ENCODE results near the gene PTPRA. TPM values are rescaled to one million over a fixed set of nuclear protein-coding genes. Genes with fewer than 3 reads are reported as not detected.

The PTPRA gene
- total and polyA plus RNA-seq, 10 of the 15 experiments (the other 5 are each of a cell fraction or from before 2014, with no cell fraction given): 3.9 to 62.1 (median 34.6) TPM

GRCh38 chr20:2840967-2841531, 32.2 kb upstream of the PTPRA start (continued):
- peak; percentile 37; the same call in 1 of the 2 replicates for TF ChIP-seq NKRF (conservative IDR thresholded peaks at IDR 0.05)
- TF ChIP-seq ZBTB40 (IDR thresholded peaks at IDR 0.05; ENCODE audit: borderline replicate concordance): no peak
- no peak for TF ChIP-seq SREBF2 (IDR thresholded peaks at IDR 0.05; ENCODE audit: low read length)
- peak; percentile 11 for TF ChIP-seq HDAC6 (IDR thresholded peaks at IDR 0.05; ENCODE audit: unreplicated experiment)
- no peak for TF ChIP-seq HCFC1 (IDR thresholded peaks at IDR 0.05; ENCODE audit: low read length)
- TF ChIP-seq RBBP5 (conservative IDR thresholded peaks at IDR 0.05): no peak
- TF ChIP-seq RELB (IDR thresholded peaks at IDR 0.05; ENCODE audit: low read depth): no peak
- no peak for TF ChIP-seq STAT3 (IDR thresholded peaks at IDR 0.05; ENCODE audit: low read depth, low read length)
- no peak for TF ChIP-seq PBX3 (IDR thresholded peaks at IDR 0.05; ENCODE audit: insufficient replicate concordance, low read depth, low read length)
- no peak for TF ChIP-seq RAD21 (IDR thresholded peaks at IDR 0.05; ENCODE audit: insufficient read depth, low read depth, low read length)
- no peak for TF ChIP-seq HDAC2 (IDR thresholded peaks at IDR 0.05)
- TF ChIP-seq ETV6 (conservative IDR thresholded peaks at IDR 0.05 in 1 of 2, IDR thresholded peaks at IDR 0.05 in 1 of 2; ENCODE audit: borderline replicate concordance in 1 of 2, low read depth in 1 of 2): no peak
- TF ChIP-seq CEBPZ (IDR thresholded peaks at IDR 0.05; ENCODE audit: low read depth, low read length): no peak
- TF ChIP-seq FOS (IDR thresholded peaks at IDR 0.05; ENCODE audit: borderline replicate concordance, extremely low read depth, insufficient read length): no peak
- TF ChIP-seq SMC3 (IDR thresholded peaks at IDR 0.05; ENCODE audit: borderline replicate concordance, low read length): no peak
- no peak for TF ChIP-seq SIX5 (IDR thresholded peaks at IDR 0.05; ENCODE audit: low read depth, low read length, severe bottlenecking)
- no peak for TF ChIP-seq POLR2A (IDR thresholded peaks at IDR 0.05; ENCODE audit: low read depth, low read length)
- TF ChIP-seq GATAD2B (conservative IDR thresholded peaks at IDR 0.05; ENCODE audit: low read depth): 0 out of 2 replicates have a peak, but pooled peaks have one; percentile 23
